RWPE1 (cell line): ENCODE results near the gene BMPER.

ENCODE experiments used
- CTCF ChIA-PET: fragments of 350-600 bp; sonication (Branson Sonifier 250); formaldehyde crosslinking; extraction: SDS; loops from one replicate; lab custom pipeline; 2021; lab: Yijun Ruan, JAX
- POLR2A ChIA-PET: fragments of 400-600 bp; formaldehyde crosslinking; extraction: SDS; loops from one replicate; lab custom pipeline; 2020; ENCODE audit warnings: antibody characterized with exemption; ENCODE audit not compliant: low non-redundant PET; lab: Yijun Ruan, JAX
- DNase-seq: peaks from one replicate; pipeline ENCODE4 v3.0.0; 2012; ENCODE audit warnings: low spot score
- H3K27ac ChIP-seq: fragments of 450-650 bp; 2 replicates; pipeline ENCODE4 v1.5.1; 2017
- CTCF ChIP-seq: fragments of 450-650 bp; conservative IDR thresholded peaks from 2 replicates; pipeline ENCODE4 v1.5.1; 2017; ENCODE audit warnings: low read depth, mild to moderate bottlenecking

Gene BMPER

GRCh38 chr7:34153656-34154270, 248.4 kb downstream of the BMPER start:
- no peak overlapping the region for H3K27ac ChIP-seq
- no peak for TF ChIP-seq CTCF
- ChIA-PET CTCF (no interaction called here), POLR2A (no interaction called here)
- DNase-seq: no peak

DNA sequence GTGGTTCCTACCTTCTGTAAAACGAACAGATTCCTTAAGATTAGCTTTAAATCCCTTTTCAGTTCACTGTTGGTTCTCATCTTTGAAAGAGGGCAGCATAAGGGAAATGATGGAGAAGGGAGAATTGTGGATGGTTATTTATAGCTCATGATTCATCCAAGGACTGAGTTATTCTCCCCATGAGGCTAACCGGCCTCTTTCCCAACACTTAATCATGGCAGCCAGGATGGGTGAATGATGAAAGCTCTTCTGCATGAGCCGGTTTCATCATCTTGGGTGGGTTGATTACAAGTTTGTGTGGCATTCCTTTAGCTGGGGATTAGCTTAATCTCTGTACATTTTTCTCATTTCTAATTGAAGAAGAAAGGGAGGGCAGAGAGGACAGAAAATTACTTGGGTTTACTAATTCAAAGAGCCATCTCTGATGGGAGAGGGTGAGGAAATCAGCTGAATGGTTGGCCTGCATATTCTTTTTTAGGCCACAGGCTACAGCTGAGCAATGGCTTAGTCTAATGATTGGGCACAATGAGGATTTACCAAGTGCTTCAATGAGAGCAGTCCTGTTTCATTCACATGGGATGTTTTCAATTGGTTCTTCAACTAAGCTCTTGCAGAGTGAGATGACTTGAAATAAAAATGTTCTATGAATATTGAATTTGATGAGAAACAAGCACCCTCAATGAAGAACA, 250.0 kb downstream of the BMPER start:
- ChIA-PET POLR2A (no interaction called here), CTCF (no interaction called here)
- peak; percentile 66 for DNase-seq

GRCh38 chr7:34156336-34156735, 251.0 kb downstream of the BMPER start:
- no peak for TF ChIP-seq CTCF
- POLR2A ChIA-PET: no interaction called here
- H3K27ac ChIP-seq: no peak overlapping the region
- no peak for DNase-seq
- CTCF ChIA-PET: no interaction called here

More for the DNA sequence above, 250.0 kb downstream of the BMPER start:
- TF ChIP-seq CTCF: no peak
- H3K27ac ChIP-seq: no peak overlapping the region

DNA sequence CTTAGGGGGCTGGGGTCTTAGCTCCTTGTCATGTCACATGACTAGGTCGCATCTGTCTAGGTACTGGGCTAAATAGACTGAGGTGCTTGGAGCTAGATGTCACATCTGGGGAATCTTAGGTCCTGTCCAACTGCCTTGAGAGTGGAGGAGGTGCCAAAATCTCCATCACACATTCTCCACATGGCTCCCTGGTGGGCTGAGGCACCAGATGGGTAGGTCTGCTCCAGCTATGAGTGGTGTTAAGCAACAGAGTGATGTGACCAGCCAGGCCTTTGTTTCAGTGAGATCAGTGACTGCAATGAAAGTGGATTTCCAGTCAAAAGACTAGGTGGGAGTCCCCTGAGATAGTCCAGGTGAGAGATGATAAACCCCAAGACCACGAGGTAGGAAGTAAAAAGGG, 251.8 kb downstream of the BMPER start:
- ChIA-PET CTCF (interaction anchor here (0.5 to 0.6 kb wide), 2 partner anchors 24 to 380 kb away, joined by 3 read pairs; no protein-coding TSS in a partner anchor), POLR2A (no interaction called here)
- no peak for DNase-seq
- TF ChIP-seq CTCF: no peak
- H3K27ac ChIP-seq: no peak overlapping the region

GRCh38 chr7:34158368-34159153, 253.2 kb downstream of the BMPER start:
- H3K27ac ChIP-seq: no peak overlapping the region
- ChIA-PET CTCF (no interaction called here), POLR2A (no interaction called here)
- DNase-seq: no peak
- TF ChIP-seq CTCF: no peak

- TF ChIP-seq CTCF: no peak
- H3K27ac ChIP-seq: no peak overlapping the region
- ChIA-PET POLR2A (no interaction called here), CTCF (no interaction called here)
- DNase-seq: no peak
Measured at GRCh38 chr7:34160261-34160752, 255.0 kb downstream of the BMPER start.
